GM12801 (cell line): ENCODE results near the gene TLR1.

Experiments
- CTCF ChIP-seq: IDR thresholded peaks from one replicate; pipeline ENCODE4 v1.5.1; 2011; ENCODE audit warnings: control low read depth; ENCODE audit not compliant: insufficient read length; ENCODE audit errors: extremely low read depth

TLR1 gene

GRCh38 chr4:38832206-38832605, 27.6 kb upstream of the TLR1 start:
- no peak for TF ChIP-seq CTCF

- TF ChIP-seq CTCF = no peak
Measured at GRCh38 chr4:38831653-38832052, 27.1 kb upstream of the TLR1 start.

- no peak for TF ChIP-seq CTCF
Measured at GRCh38 chr4:38829237-38829636, 24.6 kb upstream of the TLR1 start.

- no peak for TF ChIP-seq CTCF
Measured at GRCh38 chr4:38823766-38824165, 19.2 kb upstream of the TLR1 start.

GRCh38 chr4:38822748-38823303, 18.2 kb upstream of the TLR1 start:
- no peak for TF ChIP-seq CTCF

- TF ChIP-seq CTCF = no peak
Measured at GRCh38 chr4:38821739-38822138, 17.1 kb upstream of the TLR1 start.

- no peak for TF ChIP-seq CTCF
Measured at GRCh38 chr4:38820329-38821061, 15.9 kb upstream of the TLR1 start.
